SH-SY5Y (cell line): ENCODE results near the gene GNPAT.

ENCODE experiments used
- GATA2 ChIP-seq: IDR thresholded peaks from 2 replicates; pipeline ENCODE4 v1.6.1; 2011; ENCODE audit warnings: mild to moderate bottlenecking, low read depth, low read length
- GATA3 ChIP-seq: IDR thresholded peaks from 2 replicates; pipeline ENCODE4 v1.6.1; 2011; ENCODE audit warnings: low read depth, mild to moderate bottlenecking, low read length, moderate library complexity

DNA sequence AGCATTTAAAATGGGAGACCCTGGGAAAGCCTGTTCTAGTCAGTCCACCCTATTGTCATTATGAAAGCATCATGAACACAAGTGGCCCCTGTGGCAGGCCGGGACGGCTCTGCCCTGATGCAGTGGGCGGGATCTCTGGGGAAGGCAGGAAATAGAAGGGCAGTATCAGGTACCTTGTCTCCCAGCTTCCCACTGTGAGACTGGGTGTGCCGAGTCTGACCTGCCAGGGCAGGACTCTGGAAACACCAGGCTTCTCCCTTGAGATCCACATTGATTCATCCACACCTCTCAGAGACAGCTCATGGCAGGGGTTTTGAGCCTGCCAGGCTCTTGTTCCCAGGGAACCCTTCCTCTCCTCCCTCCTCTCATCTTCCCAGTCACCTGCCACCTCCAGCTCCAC lies 24.5 kb upstream of the GNPAT start:
- TF ChIP-seq GATA3: no peak
- no peak for TF ChIP-seq GATA2
